ENCODE measurements around the gene TMEM54.

Gene TMEM54

DNA sequence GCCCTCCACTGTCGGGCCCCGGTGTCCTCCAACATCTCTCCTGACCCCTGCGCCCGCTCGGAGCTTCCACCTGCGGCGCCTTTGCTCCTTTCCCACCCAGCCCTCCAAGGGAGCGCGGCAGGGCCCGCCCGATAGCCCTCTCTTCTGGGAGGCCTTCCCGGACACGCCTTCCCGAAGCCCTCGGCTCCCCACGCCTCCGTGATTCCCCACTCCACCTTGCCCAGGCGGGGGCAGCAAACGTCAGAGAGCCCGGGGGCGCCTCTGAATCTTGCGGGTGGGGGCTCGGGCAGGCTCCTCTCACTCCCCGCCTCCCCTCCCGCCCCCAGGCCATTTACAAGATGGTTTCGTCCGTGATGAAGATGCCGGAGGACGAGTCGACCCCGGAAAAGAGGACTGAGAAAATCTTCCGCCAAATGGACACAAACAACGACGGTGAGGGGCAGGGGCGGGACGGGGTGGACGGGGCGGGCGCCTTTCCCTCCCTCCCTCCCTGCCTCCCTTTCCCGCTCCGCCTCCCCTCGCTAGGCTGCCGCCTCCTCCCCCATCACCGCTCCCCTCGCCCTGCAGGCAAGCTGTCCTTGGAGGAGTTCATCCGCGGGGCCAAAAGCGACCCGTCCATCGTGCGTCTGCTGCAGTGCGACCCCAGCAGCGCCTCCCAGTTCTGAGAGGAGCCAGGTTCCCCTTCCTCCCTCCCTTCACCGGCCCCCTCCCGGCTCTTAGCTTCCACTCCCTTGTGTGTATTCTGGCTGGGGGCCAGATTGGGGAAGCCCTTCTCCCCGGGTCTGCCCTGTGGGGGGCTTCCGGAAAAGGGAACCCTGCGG lies 7.8 kb downstream of the TMEM54 start:
- H3K4me3 ChIP-seq (ENCODE audit: low read depth, low read length), result peak overlapping the region; percentile 10
- CTCF ChIA-PET, result interaction anchor here (0.6 to 4.9 kb wide), 11 partner anchors 10 to 252 kb away, joined by 3 to 50 read pairs (median 5); no protein-coding TSS in a partner anchor
- TF ChIP-seq ZNF335 (tag by site-specific recombination; conservative IDR thresholded peaks at IDR 0.05) (peak; percentile 55), ZNF169 (tag by site-specific recombination; IDR thresholded peaks at IDR 0.05) (no peak), ZBTB48 (tag by site-specific recombination; IDR thresholded peaks at IDR 0.05) (no peak), ZEB2 (tag by site-specific recombination; IDR thresholded peaks at IDR 0.05) (peak; percentile 50; the same call in 1 of the 2 replicates), SETDB1 (IDR thresholded peaks at IDR 0.05; ENCODE audit: insufficient read length, low read length) (no peak), ZNF23 (tag by site-specific recombination; IDR thresholded peaks at IDR 0.05; ENCODE audit: borderline replicate concordance) (no peak), FEZF1 (tag by site-specific recombination; IDR thresholded peaks at IDR 0.05) (no peak), GFI1B (tag by site-specific recombination; IDR thresholded peaks at IDR 0.05) (no peak), ZBTB8A (tag by site-specific recombination; IDR thresholded peaks at IDR 0.05) (peak; percentile 79), ZNF48 (tag by site-specific recombination; IDR thresholded peaks at IDR 0.05) (no peak), WT1 (tag by site-specific recombination; IDR thresholded peaks at IDR 0.05) (peak; percentile 86), ZNF473 (tag by site-specific recombination; IDR thresholded peaks at IDR 0.05) (no peak), ZFHX2 (tag by site-specific recombination; conservative IDR thresholded peaks at IDR 0.05) (peak; percentile 83), ZNF274 (IDR thresholded peaks at IDR 0.05; ENCODE audit: low read length) (no peak), ZNF274 (tag by site-specific recombination; IDR thresholded peaks at IDR 0.05; ENCODE audit: borderline replicate concordance) (no peak), ZNF37A (tag by site-specific recombination; IDR thresholded peaks at IDR 0.05) (no peak), ZNF155 (tag by site-specific recombination; IDR thresholded peaks at IDR 0.05) (no peak), SP3 (tag by site-specific recombination; IDR thresholded peaks at IDR 0.05) (peak; percentile 73), ZNF76 (tag by site-specific recombination; IDR thresholded peaks at IDR 0.05; ENCODE audit: borderline replicate concordance, low read depth) (peak; percentile 66; the same call in 1 of the 2 replicates), ZNF341 (tag by site-specific recombination; IDR thresholded peaks at IDR 0.05; ENCODE audit: low read depth) (peak; percentile 72), SP7 (tag by site-specific recombination; IDR thresholded peaks at IDR 0.05) (peak; percentile 34; the same call in 1 of the 2 replicates), KLF1 (tag by site-specific recombination; IDR thresholded peaks at IDR 0.05) (peak; percentile 48; the same call in 1 of the 2 replicates)
- TF ChIP-seq, protein P1, sequence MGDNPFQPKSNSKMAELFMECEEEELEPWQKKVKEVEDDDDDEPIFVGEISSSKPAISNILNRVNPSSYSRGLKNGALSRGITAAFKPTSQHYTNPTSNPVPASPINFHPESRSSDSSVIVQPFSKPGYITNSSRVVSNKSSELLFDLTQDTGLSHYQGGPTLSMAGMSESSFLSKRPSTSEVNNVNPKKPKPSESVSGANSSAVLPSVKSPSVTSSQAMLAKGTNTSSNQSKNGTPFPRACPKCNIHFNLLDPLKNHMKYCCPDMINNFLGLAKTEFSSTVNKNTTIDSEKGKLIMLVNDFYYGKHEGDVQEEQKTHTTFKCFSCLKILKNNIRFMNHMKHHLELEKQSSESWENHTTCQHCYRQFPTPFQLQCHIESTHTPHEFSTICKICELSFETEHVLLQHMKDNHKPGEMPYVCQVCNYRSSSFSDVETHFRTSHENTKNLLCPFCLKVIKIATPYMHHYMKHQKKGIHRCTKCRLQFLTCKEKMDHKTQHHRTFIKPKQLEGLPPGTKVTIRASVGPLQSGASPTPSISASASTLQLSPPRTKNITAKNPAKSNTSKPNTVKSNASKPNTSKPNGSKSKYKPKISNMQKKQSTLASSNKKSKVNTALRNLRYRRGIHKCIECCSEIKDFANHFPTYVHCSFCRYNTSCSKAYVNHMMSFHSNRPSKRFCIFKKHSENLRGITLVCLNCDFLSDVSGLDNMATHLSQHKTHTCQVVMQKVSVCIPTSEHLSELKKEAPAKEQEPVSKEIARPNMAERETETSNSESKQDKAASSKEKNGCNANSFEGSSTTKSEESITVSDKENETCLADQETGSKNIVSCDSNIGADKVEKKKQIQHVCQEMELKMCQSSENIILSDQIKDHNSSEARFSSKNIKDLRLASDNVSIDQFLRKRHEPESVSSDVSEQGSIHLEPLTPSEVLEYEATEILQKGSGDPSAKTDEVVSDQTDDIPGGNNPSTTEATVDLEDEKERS (tag by site-specific recombination; IDR thresholded peaks at IDR 0.05), result no peak
- TF ChIP-seq, protein P2, sequence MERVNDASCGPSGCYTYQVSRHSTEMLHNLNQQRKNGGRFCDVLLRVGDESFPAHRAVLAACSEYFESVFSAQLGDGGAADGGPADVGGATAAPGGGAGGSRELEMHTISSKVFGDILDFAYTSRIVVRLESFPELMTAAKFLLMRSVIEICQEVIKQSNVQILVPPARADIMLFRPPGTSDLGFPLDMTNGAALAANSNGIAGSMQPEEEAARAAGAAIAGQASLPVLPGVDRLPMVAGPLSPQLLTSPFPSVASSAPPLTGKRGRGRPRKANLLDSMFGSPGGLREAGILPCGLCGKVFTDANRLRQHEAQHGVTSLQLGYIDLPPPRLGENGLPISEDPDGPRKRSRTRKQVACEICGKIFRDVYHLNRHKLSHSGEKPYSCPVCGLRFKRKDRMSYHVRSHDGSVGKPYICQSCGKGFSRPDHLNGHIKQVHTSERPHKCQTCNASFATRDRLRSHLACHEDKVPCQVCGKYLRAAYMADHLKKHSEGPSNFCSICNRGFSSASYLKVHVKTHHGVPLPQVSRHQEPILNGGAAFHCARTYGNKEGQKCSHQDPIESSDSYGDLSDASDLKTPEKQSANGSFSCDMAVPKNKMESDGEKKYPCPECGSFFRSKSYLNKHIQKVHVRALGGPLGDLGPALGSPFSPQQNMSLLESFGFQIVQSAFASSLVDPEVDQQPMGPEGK (tag by site-specific recombination; IDR thresholded peaks at IDR 0.05), result peak; percentile 71
- TF ChIP-seq, protein P3, sequence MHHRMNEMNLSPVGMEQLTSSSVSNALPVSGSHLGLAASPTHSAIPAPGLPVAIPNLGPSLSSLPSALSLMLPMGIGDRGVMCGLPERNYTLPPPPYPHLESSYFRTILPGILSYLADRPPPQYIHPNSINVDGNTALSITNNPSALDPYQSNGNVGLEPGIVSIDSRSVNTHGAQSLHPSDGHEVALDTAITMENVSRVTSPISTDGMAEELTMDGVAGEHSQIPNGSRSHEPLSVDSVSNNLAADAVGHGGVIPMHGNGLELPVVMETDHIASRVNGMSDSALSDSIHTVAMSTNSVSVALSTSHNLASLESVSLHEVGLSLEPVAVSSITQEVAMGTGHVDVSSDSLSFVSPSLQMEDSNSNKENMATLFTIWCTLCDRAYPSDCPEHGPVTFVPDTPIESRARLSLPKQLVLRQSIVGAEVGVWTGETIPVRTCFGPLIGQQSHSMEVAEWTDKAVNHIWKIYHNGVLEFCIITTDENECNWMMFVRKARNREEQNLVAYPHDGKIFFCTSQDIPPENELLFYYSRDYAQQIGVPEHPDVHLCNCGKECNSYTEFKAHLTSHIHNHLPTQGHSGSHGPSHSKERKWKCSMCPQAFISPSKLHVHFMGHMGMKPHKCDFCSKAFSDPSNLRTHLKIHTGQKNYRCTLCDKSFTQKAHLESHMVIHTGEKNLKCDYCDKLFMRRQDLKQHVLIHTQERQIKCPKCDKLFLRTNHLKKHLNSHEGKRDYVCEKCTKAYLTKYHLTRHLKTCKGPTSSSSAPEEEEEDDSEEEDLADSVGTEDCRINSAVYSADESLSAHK (tag by site-specific recombination; IDR thresholded peaks at IDR 0.05), result no peak
- TF ChIP-seq, protein P4, sequence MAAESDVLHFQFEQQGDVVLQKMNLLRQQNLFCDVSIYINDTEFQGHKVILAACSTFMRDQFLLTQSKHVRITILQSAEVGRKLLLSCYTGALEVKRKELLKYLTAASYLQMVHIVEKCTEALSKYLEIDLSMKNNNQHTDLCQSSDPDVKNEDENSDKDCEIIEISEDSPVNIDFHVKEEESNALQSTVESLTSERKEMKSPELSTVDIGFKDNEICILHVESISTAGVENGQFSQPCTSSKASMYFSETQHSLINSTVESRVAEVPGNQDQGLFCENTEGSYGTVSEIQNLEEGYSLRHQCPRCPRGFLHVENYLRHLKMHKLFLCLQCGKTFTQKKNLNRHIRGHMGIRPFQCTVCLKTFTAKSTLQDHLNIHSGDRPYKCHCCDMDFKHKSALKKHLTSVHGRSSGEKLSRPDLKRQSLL (tag by site-specific recombination; IDR thresholded peaks at IDR 0.05), result no peak
- TF ChIP-seq, protein P5, sequence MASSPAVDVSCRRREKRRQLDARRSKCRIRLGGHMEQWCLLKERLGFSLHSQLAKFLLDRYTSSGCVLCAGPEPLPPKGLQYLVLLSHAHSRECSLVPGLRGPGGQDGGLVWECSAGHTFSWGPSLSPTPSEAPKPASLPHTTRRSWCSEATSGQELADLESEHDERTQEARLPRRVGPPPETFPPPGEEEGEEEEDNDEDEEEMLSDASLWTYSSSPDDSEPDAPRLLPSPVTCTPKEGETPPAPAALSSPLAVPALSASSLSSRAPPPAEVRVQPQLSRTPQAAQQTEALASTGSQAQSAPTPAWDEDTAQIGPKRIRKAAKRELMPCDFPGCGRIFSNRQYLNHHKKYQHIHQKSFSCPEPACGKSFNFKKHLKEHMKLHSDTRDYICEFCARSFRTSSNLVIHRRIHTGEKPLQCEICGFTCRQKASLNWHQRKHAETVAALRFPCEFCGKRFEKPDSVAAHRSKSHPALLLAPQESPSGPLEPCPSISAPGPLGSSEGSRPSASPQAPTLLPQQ (tag by site-specific recombination; IDR thresholded peaks at IDR 0.05), result 0 out of 2 replicates have a peak, but pooled peaks have one; percentile 39
- TF ChIP-seq, protein P6, sequence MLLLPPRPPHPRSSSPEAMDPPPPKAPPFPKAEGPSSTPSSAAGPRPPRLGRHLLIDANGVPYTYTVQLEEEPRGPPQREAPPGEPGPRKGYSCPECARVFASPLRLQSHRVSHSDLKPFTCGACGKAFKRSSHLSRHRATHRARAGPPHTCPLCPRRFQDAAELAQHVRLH (tag by site-specific recombination; IDR thresholded peaks at IDR 0.05), result no peak

More for the DNA sequence above, 7.8 kb downstream of the TMEM54 start:
- Histone ChIP-seq H3K9me3 (ENCODE audit: control insufficient read depth, insufficient read depth, low read depth, low read length) (no peaks in the 10 kb centered on the region), H3K27ac (ENCODE audit: extremely low read depth, low read depth, low read length) (no peak overlapping the region), H3K4me1 (ENCODE audit: control insufficient read depth, insufficient read depth, low read length) (no peaks in the 10 kb centered on the region), H3K36me3 (ENCODE audit: control insufficient read depth in 2 of 2, insufficient read depth in 1 of 2, low read length in 2 of 2) (no peaks in the 10 kb centered on the region)
- POLR2A ChIA-PET, result no interaction called here

Data from HEK293 (cell line).